Hippocampal formation (tissue), 2 donors: ENCODE measurements around the gene CAMKV.
"Not testable (repeated sequence)": the region's sequence is repeated elsewhere in the genome, so short reads cannot be mapped to it uniquely, and the experiment has no call there.

Source experiments
- DNase-seq, 2 donors: peaks; one replicate each; lab custom pipeline; 2025; lab: John Stamatoyannopoulos, UW

CAMKV gene, protein sequence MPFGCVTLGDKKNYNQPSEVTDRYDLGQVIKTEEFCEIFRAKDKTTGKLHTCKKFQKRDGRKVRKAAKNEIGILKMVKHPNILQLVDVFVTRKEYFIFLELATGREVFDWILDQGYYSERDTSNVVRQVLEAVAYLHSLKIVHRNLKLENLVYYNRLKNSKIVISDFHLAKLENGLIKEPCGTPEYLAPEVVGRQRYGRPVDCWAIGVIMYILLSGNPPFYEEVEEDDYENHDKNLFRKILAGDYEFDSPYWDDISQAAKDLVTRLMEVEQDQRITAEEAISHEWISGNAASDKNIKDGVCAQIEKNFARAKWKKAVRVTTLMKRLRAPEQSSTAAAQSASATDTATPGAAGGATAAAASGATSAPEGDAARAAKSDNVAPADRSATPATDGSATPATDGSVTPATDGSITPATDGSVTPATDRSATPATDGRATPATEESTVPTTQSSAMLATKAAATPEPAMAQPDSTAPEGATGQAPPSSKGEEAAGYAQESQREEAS

DNA sequence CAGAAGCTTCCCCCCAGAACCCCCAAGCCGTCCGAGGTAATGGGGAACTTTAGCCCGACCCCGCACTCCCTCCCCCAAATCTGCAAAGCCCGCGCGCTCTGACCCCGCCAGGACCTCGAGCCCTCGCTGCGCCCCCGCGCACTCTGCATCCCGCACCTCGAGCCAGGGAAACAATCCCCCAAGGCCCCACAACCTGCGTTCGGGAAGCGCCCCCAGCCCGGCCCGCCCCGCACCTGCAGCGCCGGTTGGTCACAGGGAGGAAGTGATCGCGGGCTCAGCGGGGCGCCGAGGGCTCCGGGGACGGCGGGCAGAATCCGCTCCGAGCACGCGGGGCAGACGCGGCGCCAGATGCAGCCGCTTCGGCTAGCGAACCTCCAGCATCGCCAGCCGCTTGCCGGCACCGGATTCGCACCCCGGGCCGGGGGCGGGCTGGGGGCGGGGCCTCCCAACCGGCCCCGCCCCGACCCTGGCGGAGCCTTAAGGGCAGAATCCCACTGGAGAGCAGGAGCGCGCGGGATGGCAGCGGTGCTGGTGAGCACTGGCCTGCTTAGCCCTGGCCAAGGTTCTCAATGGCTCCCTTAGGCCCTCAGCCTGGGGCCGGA, at the start of gene CAMKV:
TSS of gene CAMKV (minus strand) at position 382 of the 602 bp plus-strand sequence. CDS start 7,518 bp downstream, outside the sequence.
- no peak for DNase-seq

DNA sequence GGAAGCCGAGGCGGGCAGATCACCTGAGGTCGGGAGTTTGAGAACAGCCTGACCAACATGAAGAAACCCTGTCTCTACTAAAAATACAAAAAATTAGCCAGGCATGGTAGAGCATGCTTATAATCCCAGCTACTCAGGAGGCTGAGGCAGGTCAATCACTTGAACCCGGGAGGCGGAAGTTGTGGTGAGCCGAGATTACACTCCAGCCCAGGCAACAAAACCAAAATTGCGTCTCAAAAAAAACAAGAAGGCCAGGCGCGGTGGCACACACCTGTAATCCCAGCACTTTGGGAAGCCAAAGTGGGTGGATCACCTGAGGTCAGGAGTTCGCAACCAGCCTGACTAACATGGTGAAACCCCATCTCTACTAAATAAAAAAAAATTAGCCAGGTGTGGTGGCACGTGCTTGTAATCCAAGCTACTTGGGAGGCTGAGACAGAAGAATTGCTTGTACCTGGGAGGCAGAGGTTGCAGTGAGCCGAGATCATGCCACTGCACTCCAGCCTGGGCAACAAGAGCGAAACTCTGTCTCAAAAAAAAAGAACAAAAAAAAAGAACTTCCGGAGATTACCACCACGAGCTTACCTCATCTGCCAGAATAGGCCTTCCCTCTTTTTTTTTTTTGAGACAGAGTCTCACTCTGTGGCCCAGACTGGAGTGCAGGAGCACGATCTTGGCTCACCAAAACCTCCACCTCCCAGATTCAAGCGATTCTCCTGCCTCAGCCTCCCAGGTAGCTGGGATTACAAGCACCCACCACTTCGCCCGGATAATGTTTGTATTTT, 48.3 kb upstream of the CAMKV start:
- not testable (repeated sequence) for DNase-seq

- no peak for DNase-seq
These were observed 47.0 kb upstream of the CAMKV start for GRCh38 chr3:49916686-49917085.

DNA sequence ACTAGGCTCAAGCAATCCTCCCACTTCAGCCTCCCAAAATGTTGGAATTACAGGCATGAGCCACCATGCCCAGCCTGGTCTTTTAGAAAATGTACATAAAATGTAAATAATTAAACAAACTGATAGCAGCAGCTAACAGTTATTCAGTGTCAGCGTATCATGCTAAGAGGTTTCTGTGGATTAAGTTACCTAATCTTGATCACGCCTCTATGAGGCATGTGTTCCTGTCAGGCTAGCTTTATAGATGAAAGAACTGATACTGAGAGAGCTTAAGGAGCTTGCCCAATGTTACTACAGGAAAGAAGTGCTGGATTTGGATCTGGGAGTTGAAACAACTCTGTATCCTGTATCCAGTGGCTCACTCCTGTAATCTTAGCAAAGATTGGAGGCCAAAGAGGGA, 45.2 kb upstream of the CAMKV start:
- DNase-seq = no peak

GRCh38 chr3:49912881-49913281, 43.2 kb upstream of the CAMKV start:
- DNase-seq = peak in 1 of 2 donors; percentile 27

GRCh38 chr3:49911611-49912010, 41.9 kb upstream of the CAMKV start:
- DNase-seq = no peak

- no peak for DNase-seq
These were observed 41.4 kb upstream of the CAMKV start for GRCh38 chr3:49911124-49911420.

DNA sequence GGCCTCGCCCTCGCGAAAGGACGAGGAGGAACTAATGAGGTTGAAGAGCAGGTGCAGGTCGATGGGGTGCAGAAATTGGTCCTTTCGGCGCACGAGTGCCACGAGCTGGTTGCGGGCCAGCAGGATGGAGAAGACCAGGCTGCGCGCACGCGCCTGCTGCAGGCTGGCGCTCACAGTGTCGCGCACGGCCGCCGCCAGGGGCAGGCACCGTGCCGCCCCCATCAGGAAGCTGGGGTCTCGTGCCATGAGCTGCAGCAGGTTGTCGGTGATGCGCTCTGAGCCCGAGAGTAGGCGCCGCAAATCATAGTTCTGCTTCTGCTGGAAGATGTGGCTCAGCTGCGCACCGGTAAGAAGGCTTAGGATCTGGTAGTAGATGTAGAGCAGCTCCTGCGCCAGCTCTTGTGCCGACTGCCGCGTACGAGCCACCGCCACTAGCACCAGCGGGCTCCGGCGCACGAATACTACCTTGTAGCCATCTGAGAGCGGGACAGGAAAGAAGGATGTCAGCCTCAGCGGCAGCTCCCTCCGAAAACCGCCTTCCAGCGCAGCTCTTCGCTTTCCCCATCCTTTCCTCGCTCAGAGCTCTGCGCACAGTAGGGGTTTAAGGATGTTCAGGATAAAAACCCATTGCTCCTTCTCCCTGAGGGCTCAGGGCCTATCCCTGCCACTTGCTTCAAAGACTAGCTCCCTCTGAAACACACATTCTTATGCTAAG, 40.9 kb upstream of the CAMKV start:
- DNase-seq = no peak

DNA sequence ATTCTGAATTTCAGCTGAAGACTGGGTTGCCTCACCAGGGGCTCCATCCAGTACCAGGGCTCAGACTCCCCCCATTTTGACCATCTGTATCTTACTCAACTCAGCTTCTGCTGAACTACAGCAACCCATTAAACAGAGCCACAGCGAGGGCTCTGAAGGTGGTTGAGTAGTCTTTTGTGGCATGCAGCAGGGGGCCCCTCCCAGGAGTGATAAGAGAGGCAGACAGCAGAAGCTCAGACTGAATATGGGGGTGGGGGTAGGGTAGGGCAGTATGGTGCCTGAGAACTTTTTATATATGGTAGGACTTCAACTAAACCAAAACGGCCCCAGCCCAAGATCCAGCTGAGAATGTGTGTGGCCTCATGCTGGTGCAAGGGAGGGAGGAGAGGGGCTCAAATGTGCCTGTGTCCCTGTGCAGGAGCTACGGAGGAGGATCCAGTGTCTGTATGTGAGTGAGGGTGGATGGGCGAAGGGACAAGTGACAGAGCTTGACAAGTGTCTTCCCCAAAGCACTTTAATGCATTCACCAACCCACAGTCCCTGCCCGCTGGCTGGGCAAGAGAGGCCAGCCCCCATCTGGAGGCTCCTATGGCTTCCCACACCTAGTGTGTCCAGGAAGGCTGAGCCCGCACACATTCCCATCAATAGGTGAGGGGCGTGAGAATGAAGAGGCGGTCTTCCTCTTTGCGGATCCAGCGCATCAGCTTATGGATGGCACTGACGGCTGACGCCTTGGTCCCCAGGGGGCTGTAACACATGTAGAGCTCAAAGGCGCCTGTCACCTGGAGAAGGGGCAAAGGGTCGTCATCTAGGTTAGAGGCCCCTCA, 38.9 kb upstream of the CAMKV start:
- no peak for DNase-seq

DNA sequence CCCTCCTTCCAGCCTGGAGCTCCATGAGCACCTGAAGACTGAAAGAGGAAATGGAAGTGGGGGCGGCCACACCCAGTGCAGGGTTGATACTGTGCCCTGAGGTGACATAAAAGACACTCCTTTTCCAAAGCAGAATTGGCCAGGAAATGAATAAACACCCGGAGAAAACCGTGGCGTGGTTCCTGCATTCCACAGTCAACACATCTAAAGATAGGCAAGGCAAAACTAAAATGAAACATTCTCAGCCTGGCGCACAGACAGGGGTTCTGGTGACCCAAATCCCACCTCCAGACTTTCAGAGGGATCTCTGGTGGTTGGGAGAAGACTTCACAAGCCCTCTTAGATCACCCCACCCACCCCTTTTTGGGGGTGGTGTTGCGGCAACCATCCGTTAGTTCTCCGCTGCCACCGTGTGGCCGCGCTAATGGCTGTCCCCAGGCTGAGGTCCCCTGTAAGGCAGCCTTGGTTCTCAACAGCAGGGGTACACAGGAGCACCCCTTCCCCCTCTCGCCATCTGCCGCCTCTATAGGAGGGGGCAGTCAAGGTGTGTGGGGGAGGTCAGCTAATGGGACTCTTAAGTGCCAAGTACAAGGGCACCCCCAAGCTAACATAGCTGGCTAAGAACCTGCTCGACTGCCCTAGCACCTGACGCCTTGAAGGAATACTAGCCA, 36.5 kb upstream of the CAMKV start:
- peak; percentile 13 to 15 for DNase-seq

DNA sequence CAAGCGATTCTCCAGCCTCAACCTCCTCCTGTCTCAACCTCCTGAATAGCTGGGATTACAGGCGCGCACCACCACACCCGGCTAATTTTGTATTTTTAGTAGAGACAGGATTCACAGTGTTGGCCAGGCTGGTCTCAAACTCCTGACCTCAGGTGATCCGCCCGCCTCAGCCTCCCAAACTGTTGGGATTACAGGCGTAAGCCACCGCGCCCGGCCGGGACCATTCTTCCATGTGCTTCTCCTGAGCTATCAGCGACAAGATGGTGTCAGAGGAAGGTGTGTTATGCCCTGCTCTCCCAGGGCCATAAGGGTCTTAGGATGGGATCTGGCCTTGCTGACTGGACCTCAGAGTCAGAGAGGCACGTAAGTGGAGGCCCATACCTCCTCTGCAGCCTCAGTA, 34.7 kb upstream of the CAMKV start:
- not testable (repeated sequence) for DNase-seq

GRCh38 chr3:49903451-49904424, 34.0 kb upstream of the CAMKV start, which contains the start of gene MST1R:
Gene MST1R (minus strand): TSS chr3:49903873. CDS start chr3:49903609, 264 bp downstream.
- peak in 1 of 2 donors; percentile 16 for DNase-seq

- DNase-seq = no peak
These were observed 33.0 kb upstream of the CAMKV start for GRCh38 chr3:49902511-49903345.

- no peak for DNase-seq
These were observed 31.9 kb upstream of the CAMKV start for GRCh38 chr3:49901366-49902339.

DNA sequence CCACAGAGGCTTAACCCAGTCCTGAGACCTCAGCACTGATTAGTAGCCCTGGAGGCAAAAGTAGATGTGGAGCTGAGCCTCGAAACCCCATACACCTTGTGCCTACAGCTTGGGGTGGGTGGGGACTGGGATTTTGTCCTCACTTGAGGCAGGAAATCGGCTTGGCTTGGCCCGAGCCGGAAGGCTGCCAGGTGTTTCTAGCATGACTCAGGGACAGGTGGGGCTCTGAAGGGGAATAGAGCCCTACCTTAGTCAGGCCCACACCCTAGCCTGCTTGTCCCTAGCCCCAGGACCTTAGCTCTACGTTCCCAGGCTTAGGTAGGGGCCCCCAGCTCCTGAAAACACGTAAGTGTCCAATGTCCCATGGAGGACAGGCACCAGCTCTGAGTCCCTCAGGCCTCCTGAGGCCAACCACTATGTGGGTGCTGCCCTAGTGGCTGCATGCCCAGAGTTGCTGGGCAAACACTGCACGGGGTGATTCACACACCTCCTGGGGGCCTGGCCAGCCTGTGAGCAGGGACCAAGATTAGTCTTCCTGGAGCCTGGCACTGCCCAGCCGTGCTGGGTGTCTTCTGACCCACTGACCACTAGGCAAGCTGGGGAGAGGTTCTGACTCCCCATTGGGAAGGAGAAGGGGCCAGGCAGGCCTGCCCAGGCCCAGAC, 30.9 kb upstream of the CAMKV start:
- no peak for DNase-seq

DNA sequence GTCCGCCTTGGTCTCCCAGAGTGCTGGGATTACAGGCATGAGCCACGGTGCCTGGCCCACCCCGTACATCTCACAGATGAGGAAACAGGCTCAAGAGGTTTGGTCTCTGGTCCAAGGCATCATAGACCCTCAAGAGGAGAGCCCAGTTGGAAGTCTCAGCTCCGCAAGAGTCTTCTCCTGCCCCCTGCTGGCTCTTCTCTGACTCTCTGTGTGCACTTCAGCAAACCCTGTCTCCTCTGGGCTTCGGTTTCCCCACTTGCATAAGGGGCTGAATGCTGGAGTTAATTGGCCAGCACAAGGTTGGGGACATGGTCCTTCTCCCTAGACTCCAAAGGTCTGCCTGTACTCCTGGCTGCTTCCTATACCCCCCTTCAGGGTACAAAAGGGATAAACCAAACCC, 30.1 kb upstream of the CAMKV start:
- DNase-seq = no peak

DNA sequence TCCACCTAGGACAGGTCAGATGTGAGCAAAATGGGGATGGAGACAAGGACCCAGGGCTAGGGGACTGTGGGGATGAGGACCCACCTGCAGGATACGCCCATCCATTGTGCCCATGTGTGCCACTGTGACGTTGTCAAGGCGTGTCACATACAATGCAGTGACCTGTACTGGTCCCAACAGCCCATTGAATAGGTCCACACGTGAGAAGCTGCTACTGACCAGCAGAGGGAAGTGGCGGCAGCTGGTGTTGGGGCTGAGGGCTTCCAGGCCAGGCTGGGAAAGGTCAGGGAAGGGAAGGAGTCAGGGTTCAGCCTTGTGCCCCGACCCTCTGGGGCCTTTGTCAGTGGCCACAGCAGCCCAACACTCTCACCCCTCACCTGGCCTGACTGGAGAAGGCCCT, 29.3 kb upstream of the CAMKV start:
- no peak for DNase-seq
